GM12873 (cell line): ENCODE data around the gene SLC12A3.

ENCODE experiments used
- CTCF ChIP-seq: IDR thresholded peaks from 2 replicates; pipeline ENCODE4 v1.5.1; 2012; ENCODE audit warnings: low read depth, mild to moderate bottlenecking, moderate library complexity, low read length, control low read depth; ENCODE audit not compliant: insufficient read depth; ENCODE audit errors: missing control alignments

Gene SLC12A3

GRCh38 chr16:56836410-56837230, 28.4 kb upstream of the SLC12A3 start:
- no peak for TF ChIP-seq CTCF

- no peak for TF ChIP-seq CTCF
These were observed 26.2 kb upstream of the SLC12A3 start for GRCh38 chr16:56838622-56839337.

- TF ChIP-seq CTCF, result no peak
These were observed 23.8 kb upstream of the SLC12A3 start for GRCh38 chr16:56841233-56841632.

- no peak for TF ChIP-seq CTCF
These were observed 23.3 kb upstream of the SLC12A3 start for GRCh38 chr16:56841659-56842058.

GRCh38 chr16:56842133-56842532, 22.9 kb upstream of the SLC12A3 start:
- no peak for TF ChIP-seq CTCF

- TF ChIP-seq CTCF, result no peak
These were observed 21.0 kb upstream of the SLC12A3 start for GRCh38 chr16:56844056-56844455.

GRCh38 chr16:56847173-56847910, 17.7 kb upstream of the SLC12A3 start:
- TF ChIP-seq CTCF, result no peak
